GM10266 (cell line): ENCODE results near the gene DAB1.

ENCODE experiments used
- DNase-seq: peaks from one replicate; pipeline ENCODE4 v3.0.0; 2012; ENCODE audit errors: extremely low spot score
- CTCF ChIP-seq: IDR thresholded peaks from 2 replicates; pipeline ENCODE4 v1.5.1; 2012; ENCODE audit warnings: mild to moderate bottlenecking, low read depth; ENCODE audit not compliant: control insufficient read depth, insufficient read depth; ENCODE audit errors: missing control alignments

DAB1 gene

GRCh38 chr1:57208741-57209302 is 215.0 kb downstream of the DAB1 start:
- DNase-seq = no peak
- TF ChIP-seq CTCF = no peak

GRCh38 chr1:57206038-57206437 is 217.8 kb downstream of the DAB1 start:
- DNase-seq = no peak
- TF ChIP-seq CTCF = no peak

- no peak for TF ChIP-seq CTCF
- no peak for DNase-seq
Measured at GRCh38 chr1:57204942-57205787, 218.7 kb downstream of the DAB1 start.

- TF ChIP-seq CTCF = no peak
- DNase-seq = peak; percentile 25
Measured at GRCh38 chr1:57204091-57204490, 219.8 kb downstream of the DAB1 start.

GRCh38 chr1:57202241-57202640 is 221.6 kb downstream of the DAB1 start:
- TF ChIP-seq CTCF = no peak
- DNase-seq = no peak

- TF ChIP-seq CTCF = no peak
- no peak for DNase-seq
Measured at GRCh38 chr1:57198912-57199311, 224.9 kb downstream of the DAB1 start.

GRCh38 chr1:57195436-57195941 is 228.4 kb downstream of the DAB1 start:
- no peak for TF ChIP-seq CTCF
- no peak for DNase-seq
